GM21619 (cell line): ENCODE measurements around the gene ZNF12.
"Not testable (repeated sequence)": the region's sequence is repeated elsewhere in the genome, so short reads cannot be mapped to it uniquely, and the experiment has no call there.

ENCODE experiments used
- ATAC-seq: cut with Tn5 transposase; IDR thresholded peaks from one replicate; pipeline ENCODE4 v1.9.1; 2021; ENCODE audit not compliant: unreplicated experiment

The ZNF12 gene

GRCh38 chr7:6700793-6701192 lies 6.0 kb downstream of the ZNF12 start:
- no peak for ATAC-seq

- no peak for ATAC-seq
These were observed 15.1 kb downstream of the ZNF12 start for GRCh38 chr7:6691609-6692106.

- ATAC-seq, result no peak
These were observed 15.6 kb downstream of the ZNF12 start for GRCh38 chr7:6691103-6691502.

GRCh38 chr7:6680146-6680545 lies 26.6 kb downstream of the ZNF12 start:
- ATAC-seq, result no peak

- ATAC-seq, result no peak
These were observed 30.8 kb downstream of the ZNF12 start for GRCh38 chr7:6675807-6676405.

GRCh38 chr7:6670851-6671250 lies 35.9 kb downstream of the ZNF12 start:
- ATAC-seq, result not testable (repeated sequence)

GRCh38 chr7:6658618-6659345 lies 48.0 kb downstream of the ZNF12 start:
- ATAC-seq, result no peak

- no peak for ATAC-seq
These were observed 50.3 kb downstream of the ZNF12 start for GRCh38 chr7:6656413-6656812.

GRCh38 chr7:6655636-6656385 lies 50.9 kb downstream of the ZNF12 start:
- no peak for ATAC-seq

- no peak for ATAC-seq
These were observed 51.7 kb downstream of the ZNF12 start for GRCh38 chr7:6654842-6655610.

- ATAC-seq, result no peak
These were observed 52.5 kb downstream of the ZNF12 start for GRCh38 chr7:6654113-6654841.

GRCh38 chr7:6653071-6654003 lies 53.4 kb downstream of the ZNF12 start:
- ATAC-seq, result no peak

GRCh38 chr7:6652446-6653011 lies 54.2 kb downstream of the ZNF12 start:
- ATAC-seq, result no peak

GRCh38 chr7:6651851-6652445 lies 54.8 kb downstream of the ZNF12 start:
- no peak for ATAC-seq

- ATAC-seq, result no peak
These were observed 56.2 kb downstream of the ZNF12 start for GRCh38 chr7:6650521-6651011.

- ATAC-seq, result no peak
These were observed 56.7 kb downstream of the ZNF12 start for GRCh38 chr7:6650086-6650485.

GRCh38 chr7:6649241-6649961 lies 57.3 kb downstream of the ZNF12 start:
- ATAC-seq, result no peak

- ATAC-seq, result no peak
These were observed 58.0 kb downstream of the ZNF12 start for GRCh38 chr7:6648815-6649104.
